SK-N-SH treated with all-trans-retinoic acid at 6 μM for 48 hours (cell line): ENCODE measurements around the gene PARM1.

Source experiments
- ATAC-seq: fragments of 200-7000 bp; cut with Tn5 transposase; 3 replicates; pipeline ENCODE4 v1.9.1; 2020; ENCODE audit warnings: mild to moderate bottlenecking, moderate library complexity
- BACH2 ChIP-seq: fragments of 250-450 bp; sonication (Bioruptor Pico); IDR thresholded peaks from 2 replicates; pipeline ENCODE4 v1.9.0; 2021; ENCODE audit warnings: mild to moderate bottlenecking, borderline replicate concordance
- CSDC2 ChIP-seq: fragments of 250-450 bp; sonication (Bioruptor Pico); IDR thresholded peaks from 2 replicates; pipeline ENCODE4 v1.5.0; 2020; ENCODE audit warnings: mild to moderate bottlenecking, moderate library complexity
- ESRRG ChIP-seq: fragments of 250-450 bp; sonication (Bioruptor Pico); IDR thresholded peaks from 2 replicates; pipeline ENCODE4 v1.6.1; 2021; ENCODE audit warnings: mild to moderate bottlenecking
- GLIS3 ChIP-seq: fragments of 250-450 bp; sonication (Bioruptor Pico); IDR thresholded peaks from 2 replicates; pipeline ENCODE4 v1.5.0; 2020; ENCODE audit warnings: mild to moderate bottlenecking, moderate library complexity
- ISL1 ChIP-seq: fragments of 250-450 bp; sonication (Bioruptor Pico); IDR thresholded peaks from 2 replicates; pipeline ENCODE4 v2.1.2; 2022; ENCODE audit warnings: mild to moderate bottlenecking, moderate library complexity
- OSR1 ChIP-seq: fragments of 250-450 bp; sonication (Bioruptor Pico); IDR thresholded peaks from 2 replicates; pipeline ENCODE4 v1.8.0; 2022; ENCODE audit warnings: moderate library complexity, mild to moderate bottlenecking, inconsistent platforms
- PPARA ChIP-seq: fragments of 250-450 bp; sonication (Bioruptor Pico); IDR thresholded peaks from 2 replicates; pipeline ENCODE4 v1.5.0; 2020; ENCODE audit warnings: mild to moderate bottlenecking, borderline replicate concordance
- RARB ChIP-seq: fragments of 250-450 bp; sonication (Bioruptor Pico); IDR thresholded peaks from 2 replicates; pipeline ENCODE4 v1.8.0; 2021; ENCODE audit warnings: mild to moderate bottlenecking, moderate library complexity
- SNAI2 ChIP-seq: fragments of 250-450 bp; sonication (Bioruptor Pico); IDR thresholded peaks from 2 replicates; pipeline ENCODE4 v1.5.0; 2020; ENCODE audit warnings: mild to moderate bottlenecking, moderate library complexity
- TCF4 ChIP-seq: fragments of 250-450 bp; sonication (Bioruptor Pico); IDR thresholded peaks from 2 replicates; pipeline ENCODE4 v1.8.0; 2021; ENCODE audit warnings: mild to moderate bottlenecking, moderate library complexity, borderline replicate concordance
- TOX ChIP-seq: fragments of 250-450 bp; sonication (Bioruptor Pico); IDR thresholded peaks from 2 replicates; pipeline ENCODE4 v1.8.0; 2021; ENCODE audit warnings: mild to moderate bottlenecking, moderate library complexity, borderline replicate concordance
- ZC3H10 ChIP-seq: fragments of 250-450 bp; sonication (Bioruptor Pico); IDR thresholded peaks from 2 replicates; pipeline ENCODE4 v1.5.1; 2021; ENCODE audit warnings: mild to moderate bottlenecking, moderate library complexity
- ZFP3 ChIP-seq: fragments of 250-450 bp; sonication (Bioruptor Pico); IDR thresholded peaks from 2 replicates; pipeline ENCODE4 v1.5.0; 2020; ENCODE audit warnings: mild to moderate bottlenecking, moderate library complexity
- ZFP30 ChIP-seq: fragments of 450-650 bp; formaldehyde crosslinking; IDR thresholded peaks from 2 replicates; pipeline ENCODE4 v1.5.0; 2022; ENCODE audit warnings: mild to moderate bottlenecking, moderate library complexity
- ZNF8 ChIP-seq: fragments of 450-650 bp; formaldehyde crosslinking; IDR thresholded peaks from 2 replicates; pipeline ENCODE4 v1.5.0; 2020; ENCODE audit warnings: mild to moderate bottlenecking, moderate library complexity
- TF ChIP-seq, protein P1 (sequence below): fragments of 250-450 bp; sonication (Bioruptor Pico); IDR thresholded peaks from 2 replicates; pipeline ENCODE4 v1.5.1; 2021; ENCODE audit warnings: mild to moderate bottlenecking, moderate library complexity
- TF ChIP-seq, protein P2 (sequence below): fragments of 250-450 bp; sonication (Bioruptor Pico); IDR thresholded peaks from 2 replicates; pipeline ENCODE4 v1.8.0; 2020; ENCODE audit warnings: mild to moderate bottlenecking, moderate library complexity, borderline replicate concordance
- TF ChIP-seq, protein P3 (sequence below): fragments of 250-450 bp; sonication (Bioruptor Pico); IDR thresholded peaks from 2 replicates; pipeline ENCODE4 v1.5.1; 2020; ENCODE audit warnings: low read depth, mild to moderate bottlenecking, moderate library complexity
- TF ChIP-seq, protein P4 (sequence below): fragments of 250-450 bp; sonication (Bioruptor Pico); IDR thresholded peaks from 2 replicates; pipeline ENCODE4 v1.5.0; 2020; ENCODE audit warnings: mild to moderate bottlenecking, moderate library complexity

The PARM1 gene

DNA sequence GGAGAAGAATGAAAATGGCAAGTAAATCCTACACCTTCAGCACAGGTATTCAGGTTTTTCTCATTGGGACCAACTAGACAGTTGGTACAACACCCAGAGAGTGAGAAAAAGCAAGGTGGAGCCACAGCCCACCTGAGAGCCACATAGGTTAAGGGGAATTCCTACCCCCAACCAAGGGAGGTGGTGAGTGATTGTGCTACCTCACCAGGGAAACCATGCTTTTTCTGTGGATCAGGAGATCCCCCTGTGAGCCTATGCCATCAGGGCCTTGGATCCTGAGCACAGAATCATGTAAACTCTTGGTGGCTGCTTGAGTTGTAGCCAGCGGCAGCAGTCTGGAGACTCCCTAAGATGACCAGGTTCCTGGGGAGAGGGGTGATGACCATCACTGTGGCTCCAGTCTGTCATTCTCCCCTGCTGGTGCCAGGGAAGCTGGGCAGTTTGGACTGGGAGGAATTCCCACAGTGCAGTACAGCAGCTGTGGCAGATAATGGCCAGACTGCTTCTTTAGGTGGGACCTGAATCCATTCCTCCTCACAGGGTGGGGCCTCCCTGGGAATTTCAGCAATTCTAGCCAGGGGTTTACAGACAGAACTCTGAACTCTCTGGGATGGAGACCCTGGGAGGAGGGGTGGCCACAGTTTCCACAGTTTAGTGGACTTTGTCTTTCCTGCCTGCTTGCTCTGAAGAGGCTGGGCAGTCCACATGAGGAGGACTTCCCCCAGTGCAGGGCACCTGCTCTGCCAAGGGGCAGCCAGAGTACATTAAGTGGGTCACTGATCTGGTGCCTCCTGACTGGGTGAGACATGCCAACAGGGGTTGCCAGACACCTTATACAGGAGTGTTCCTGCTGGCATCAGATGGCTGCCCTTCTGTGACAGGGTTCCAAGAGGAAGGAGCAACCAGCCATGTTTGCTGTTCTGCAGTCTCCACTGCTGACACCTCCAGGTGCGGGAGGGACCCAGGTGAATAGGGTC, 43.2 kb downstream of the PARM1 start:
- no peak for TF ChIP-seq ZNF8
- no peak for TF ChIP-seq BACH2
- TF ChIP-seq GLIS3 (CRISPR knock-in tag): no peak
- no peak for TF ChIP-seq SNAI2
- TF ChIP-seq, protein P1, sequence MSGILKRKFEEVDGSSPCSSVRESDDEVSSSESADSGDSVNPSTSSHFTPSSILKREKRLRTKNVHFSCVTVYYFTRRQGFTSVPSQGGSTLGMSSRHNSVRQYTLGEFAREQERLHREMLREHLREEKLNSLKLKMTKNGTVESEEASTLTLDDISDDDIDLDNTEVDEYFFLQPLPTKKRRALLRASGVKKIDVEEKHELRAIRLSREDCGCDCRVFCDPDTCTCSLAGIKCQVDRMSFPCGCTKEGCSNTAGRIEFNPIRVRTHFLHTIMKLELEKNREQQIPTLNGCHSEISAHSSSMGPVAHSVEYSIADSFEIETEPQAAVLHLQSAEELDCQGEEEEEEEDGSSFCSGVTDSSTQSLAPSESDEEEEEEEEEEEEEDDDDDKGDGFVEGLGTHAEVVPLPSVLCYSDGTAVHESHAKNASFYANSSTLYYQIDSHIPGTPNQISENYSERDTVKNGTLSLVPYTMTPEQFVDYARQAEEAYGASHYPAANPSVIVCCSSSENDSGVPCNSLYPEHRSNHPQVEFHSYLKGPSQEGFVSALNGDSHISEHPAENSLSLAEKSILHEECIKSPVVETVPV (CRISPR knock-in tag): no peak
- TF ChIP-seq, protein P2, sequence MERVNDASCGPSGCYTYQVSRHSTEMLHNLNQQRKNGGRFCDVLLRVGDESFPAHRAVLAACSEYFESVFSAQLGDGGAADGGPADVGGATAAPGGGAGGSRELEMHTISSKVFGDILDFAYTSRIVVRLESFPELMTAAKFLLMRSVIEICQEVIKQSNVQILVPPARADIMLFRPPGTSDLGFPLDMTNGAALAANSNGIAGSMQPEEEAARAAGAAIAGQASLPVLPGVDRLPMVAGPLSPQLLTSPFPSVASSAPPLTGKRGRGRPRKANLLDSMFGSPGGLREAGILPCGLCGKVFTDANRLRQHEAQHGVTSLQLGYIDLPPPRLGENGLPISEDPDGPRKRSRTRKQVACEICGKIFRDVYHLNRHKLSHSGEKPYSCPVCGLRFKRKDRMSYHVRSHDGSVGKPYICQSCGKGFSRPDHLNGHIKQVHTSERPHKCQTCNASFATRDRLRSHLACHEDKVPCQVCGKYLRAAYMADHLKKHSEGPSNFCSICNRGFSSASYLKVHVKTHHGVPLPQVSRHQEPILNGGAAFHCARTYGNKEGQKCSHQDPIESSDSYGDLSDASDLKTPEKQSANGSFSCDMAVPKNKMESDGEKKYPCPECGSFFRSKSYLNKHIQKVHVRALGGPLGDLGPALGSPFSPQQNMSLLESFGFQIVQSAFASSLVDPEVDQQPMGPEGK (CRISPR knock-in tag): no peak
- TF ChIP-seq, protein P3, sequence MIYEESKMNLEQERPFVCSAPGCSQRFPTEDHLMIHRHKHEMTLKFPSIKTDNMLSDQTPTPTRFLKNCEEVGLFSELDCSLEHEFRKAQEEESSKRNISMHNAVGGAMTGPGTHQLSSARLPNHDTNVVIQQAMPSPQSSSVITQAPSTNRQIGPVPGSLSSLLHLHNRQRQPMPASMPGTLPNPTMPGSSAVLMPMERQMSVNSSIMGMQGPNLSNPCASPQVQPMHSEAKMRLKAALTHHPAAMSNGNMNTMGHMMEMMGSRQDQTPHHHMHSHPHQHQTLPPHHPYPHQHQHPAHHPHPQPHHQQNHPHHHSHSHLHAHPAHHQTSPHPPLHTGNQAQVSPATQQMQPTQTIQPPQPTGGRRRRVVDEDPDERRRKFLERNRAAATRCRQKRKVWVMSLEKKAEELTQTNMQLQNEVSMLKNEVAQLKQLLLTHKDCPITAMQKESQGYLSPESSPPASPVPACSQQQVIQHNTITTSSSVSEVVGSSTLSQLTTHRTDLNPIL (CRISPR knock-in tag): no peak
- TF ChIP-seq ISL1: no peak
- TF ChIP-seq, protein P4, sequence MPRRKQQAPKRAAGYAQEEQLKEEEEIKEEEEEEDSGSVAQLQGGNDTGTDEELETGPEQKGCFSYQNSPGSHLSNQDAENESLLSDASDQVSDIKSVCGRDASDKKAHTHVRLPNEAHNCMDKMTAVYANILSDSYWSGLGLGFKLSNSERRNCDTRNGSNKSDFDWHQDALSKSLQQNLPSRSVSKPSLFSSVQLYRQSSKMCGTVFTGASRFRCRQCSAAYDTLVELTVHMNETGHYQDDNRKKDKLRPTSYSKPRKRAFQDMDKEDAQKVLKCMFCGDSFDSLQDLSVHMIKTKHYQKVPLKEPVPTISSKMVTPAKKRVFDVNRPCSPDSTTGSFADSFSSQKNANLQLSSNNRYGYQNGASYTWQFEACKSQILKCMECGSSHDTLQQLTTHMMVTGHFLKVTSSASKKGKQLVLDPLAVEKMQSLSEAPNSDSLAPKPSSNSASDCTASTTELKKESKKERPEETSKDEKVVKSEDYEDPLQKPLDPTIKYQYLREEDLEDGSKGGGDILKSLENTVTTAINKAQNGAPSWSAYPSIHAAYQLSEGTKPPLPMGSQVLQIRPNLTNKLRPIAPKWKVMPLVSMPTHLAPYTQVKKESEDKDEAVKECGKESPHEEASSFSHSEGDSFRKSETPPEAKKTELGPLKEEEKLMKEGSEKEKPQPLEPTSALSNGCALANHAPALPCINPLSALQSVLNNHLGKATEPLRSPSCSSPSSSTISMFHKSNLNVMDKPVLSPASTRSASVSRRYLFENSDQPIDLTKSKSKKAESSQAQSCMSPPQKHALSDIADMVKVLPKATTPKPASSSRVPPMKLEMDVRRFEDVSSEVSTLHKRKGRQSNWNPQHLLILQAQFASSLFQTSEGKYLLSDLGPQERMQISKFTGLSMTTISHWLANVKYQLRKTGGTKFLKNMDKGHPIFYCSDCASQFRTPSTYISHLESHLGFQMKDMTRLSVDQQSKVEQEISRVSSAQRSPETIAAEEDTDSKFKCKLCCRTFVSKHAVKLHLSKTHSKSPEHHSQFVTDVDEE (CRISPR knock-in tag): no peak
- TF ChIP-seq RARB (CRISPR knock-in tag): no peak
- TF ChIP-seq TOX: no peak
- no peak for TF ChIP-seq ZFP3
- TF ChIP-seq TCF4 (CRISPR knock-in tag): no peak
- TF ChIP-seq, all 23 proteins: peak for 0
- no peak for ATAC-seq

DNA sequence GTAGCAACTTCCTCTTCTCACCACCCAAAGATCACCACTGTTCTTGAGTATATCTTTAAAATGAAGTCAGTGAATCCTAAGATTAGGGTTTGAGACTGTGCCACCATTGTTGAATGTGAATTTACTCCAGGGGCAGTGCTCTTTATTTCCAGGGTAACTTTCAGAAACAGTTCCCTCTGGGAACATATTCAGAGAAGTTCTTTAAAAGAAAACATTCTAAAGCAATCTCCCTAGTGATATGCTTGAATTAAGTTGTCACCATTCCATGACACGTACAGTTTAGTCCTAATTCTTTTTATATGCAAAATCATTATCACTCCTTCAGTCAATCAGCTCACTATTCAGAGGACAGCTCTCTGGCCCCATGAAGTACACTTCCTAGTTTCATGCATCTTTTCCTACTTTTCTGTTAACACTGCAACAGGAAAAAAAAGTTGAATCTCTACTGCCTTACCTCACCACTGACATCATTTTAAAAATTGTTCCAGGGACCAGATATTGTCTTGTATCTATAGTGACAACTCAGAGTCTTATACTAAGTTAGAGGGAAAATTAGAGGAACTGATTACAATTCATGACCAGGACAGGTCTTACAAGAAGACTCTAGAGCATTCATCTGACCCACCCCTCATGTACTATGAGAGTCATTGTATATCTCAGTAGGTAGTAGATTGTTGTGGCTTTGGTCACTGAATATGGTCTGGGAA, 49.8 kb downstream of the PARM1 start:
- TF ChIP-seq ZC3H10 (CRISPR knock-in tag) (no peak), OSR1 (CRISPR knock-in tag) (no peak)
- TF ChIP-seq, protein P3 (CRISPR knock-in tag): no peak
- ATAC-seq: no peak

- no peak for ATAC-seq
- no peak for TF ChIP-seq ZFP3
- no peak for TF ChIP-seq CSDC2 (CRISPR knock-in tag)
- no peak for TF ChIP-seq ESRRG
- TF ChIP-seq, protein P3 (CRISPR knock-in tag): no peak
- no peak for TF ChIP-seq ZNF8
- no peak for TF ChIP-seq TCF4 (CRISPR knock-in tag)
- no peak for TF ChIP-seq PPARA (CRISPR knock-in tag)
- TF ChIP-seq OSR1 (CRISPR knock-in tag): no peak
- TF ChIP-seq ZFP30 (CRISPR knock-in tag): no peak
- TF ChIP-seq GLIS3 (CRISPR knock-in tag): no peak
- TF ChIP-seq TOX: no peak
- no peak for TF ChIP-seq ISL1
These were observed 50.3 kb downstream of the PARM1 start for GRCh38 chr4:74983253-74983635.
